Measurements from ENCODE around the gene RASGEF1C.
"Not testable (repeated sequence)": the region's sequence is repeated elsewhere in the genome, so short reads cannot be mapped to it uniquely, and the experiment has no call there.

Gene RASGEF1C

GRCh38 chr5:180096616-180097015 is 112.4 kb downstream of the RASGEF1C start:
- DNase-seq (ENCODE audit: low read depth): no peak
- H3K4me3 ChIP-seq (ENCODE audit: low read depth, low read length): no peak overlapping the region

DNA sequence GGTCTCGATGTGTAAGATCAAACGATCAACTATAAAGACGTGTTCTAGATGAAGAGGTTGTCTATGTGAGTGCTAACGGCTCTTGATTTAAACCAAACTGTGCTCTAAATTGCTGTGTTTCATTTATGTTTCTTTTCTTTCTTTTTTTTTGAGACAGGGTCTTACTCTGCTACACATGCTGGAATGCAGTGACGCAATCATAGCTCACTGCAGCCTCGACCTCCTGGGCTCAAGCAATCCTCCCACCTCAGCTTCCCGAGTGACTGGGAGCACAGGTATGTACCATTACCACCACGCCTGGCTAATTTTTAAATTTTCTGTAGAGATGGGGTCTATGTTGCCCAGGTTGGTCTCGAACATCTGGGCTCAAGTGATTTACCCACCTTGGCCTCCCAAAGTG is 113.5 kb downstream of the RASGEF1C start:
- no peak for DNase-seq (ENCODE audit: low read depth)
- H3K4me3 ChIP-seq (ENCODE audit: low read depth, low read length): no peak overlapping the region

DNA sequence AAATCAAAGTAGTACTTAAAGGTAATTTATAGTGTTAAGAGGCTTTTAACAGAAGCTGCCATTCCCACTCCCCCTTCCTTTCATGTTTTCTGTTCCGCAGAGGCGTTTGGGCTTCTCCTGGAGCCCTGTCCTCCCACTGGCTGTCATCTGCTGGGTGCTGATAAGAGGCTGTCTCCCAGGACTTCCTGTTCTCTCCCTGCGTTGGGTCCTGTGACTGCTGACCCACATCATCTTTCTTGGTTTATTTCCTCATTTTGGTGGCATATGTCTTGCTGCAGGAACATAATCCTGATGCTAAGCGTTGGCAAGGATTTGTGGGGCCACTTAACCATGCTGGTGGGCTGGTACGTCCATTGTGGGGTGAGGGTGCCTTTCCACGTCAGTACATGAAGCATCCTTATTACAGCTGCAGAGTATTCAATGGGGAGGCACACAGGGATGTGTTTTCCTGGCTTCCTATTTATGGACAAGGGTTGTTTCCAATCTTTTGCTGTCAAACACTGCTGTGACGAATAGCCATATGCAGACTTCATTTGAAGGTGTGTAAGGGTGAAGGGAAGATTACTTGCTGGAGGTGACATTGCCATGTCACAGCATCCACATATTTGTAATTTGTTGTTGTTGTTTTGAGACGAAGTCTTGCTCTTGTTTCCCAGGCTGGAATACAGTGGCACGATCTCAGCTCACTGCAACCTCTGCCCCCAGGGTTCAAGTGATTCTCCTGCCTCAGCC is 115.2 kb downstream of the RASGEF1C start:
- no peak for DNase-seq (ENCODE audit: low read depth)
- no peak overlapping the region for H3K4me3 ChIP-seq (ENCODE audit: low read depth, low read length)

- DNase-seq (ENCODE audit: low read depth): no peak
- no peak overlapping the region for H3K4me3 ChIP-seq (ENCODE audit: low read depth, low read length)
Measured at GRCh38 chr5:180093241-180093640, 115.8 kb downstream of the RASGEF1C start.

DNA sequence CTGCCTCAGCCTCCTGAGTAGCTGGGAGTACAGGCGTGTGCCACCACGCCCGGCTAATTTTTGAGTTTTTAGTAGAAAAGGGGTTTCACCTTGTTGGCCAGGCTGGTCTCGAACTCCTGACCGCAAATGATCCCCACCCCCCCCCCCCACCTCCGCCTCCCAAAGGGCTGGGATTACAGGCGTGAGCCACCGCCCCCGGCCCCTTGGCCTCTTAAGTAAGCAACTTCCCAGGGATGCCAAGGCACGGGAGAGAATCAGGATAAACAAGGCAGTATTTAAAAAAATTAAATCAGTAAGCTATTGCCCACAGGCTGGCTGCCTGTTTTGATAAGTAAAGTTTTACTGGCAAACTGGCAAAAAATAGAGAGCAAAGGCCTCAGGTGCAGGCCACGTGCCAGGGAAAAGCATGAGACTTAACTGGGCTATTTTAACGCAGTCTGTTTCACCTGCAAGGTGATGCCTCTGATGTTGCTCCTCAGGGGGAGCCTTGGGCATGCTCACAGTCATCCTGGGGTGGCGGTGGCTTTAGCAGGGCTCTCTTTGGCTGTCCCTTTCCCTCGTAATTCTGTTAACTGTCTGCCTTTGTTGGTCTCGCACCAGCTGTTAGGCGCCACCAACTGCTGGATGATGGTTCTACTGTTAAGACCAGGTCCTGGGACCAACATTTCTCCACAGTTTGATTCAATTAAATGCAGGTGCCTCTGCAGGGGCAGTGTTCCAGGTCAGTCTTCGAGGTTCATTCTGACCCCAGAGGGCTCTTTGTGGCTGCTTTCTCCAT is 118.1 kb downstream of the RASGEF1C start:
- no peak for DNase-seq (ENCODE audit: low read depth)
- peak overlapping the region; percentile 58 for H3K4me3 ChIP-seq (ENCODE audit: low read depth, low read length)

DNA sequence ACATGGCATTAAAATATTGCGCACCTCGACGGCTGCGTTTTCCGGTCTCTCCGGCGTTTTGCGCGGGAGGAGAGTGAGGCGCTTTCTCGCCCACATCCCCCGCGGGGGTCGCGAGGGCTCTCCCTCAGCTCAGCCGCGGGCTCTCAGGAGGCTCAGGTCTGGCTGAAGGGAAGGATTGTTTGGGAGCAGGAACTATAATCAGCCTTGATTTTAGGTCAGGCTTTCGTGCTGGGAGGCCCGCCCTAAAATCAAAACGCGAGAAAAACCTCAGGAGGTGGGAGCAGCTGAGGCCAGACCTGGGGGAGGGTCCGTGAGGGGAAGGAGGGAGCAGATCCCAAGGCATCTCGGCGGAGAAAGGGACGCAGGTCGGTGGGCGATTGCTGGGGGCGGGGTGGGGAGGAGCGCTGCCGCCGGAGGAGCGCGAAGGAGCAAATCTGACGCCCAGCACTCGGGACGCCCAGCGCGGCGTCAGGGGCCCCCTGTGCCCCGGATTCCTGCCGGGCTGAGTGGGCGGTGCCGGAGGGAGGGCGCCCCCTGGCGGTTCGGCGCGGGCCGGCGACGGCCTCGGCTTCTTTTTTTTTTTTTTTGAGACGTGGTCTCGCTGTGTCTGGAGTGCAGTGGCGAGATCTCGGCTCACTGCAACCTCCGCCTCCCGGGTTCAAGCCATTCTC is 118.8 kb downstream of the RASGEF1C start:
- peak overlapping the region; percentile 58 for H3K4me3 ChIP-seq (ENCODE audit: low read depth, low read length)
- peak; percentile 23 for DNase-seq (ENCODE audit: low read depth)

DNA sequence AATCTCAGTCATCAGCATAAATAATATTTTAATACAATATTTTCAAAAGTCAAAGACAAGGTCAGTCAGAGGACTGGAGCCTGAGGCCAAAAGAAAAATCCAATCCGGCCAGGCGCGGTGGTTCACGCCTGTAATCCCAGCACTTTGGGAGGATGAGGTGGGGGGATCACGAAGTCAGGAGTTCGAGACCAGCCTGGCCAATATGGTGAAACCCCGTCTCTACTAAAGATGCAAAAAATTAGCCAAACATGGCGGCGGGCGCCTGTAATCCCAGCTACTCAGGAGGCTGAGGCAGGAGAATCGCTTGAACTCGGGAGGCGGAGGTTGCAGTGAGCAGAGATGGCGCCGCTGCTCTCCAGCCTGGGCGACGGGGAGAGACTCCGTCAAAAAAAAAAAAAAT is 119.4 kb downstream of the RASGEF1C start:
- DNase-seq (ENCODE audit: low read depth): not testable (repeated sequence)
- peak overlapping the region; percentile 58 for H3K4me3 ChIP-seq (ENCODE audit: low read depth, low read length)

GRCh38 chr5:180088561-180088960 is 120.5 kb downstream of the RASGEF1C start:
- DNase-seq (ENCODE audit: low read depth): no peak
- H3K4me3 ChIP-seq (ENCODE audit: low read depth, low read length): no peak overlapping the region

- no peak overlapping the region for H3K4me3 ChIP-seq (ENCODE audit: low read depth, low read length)
- DNase-seq (ENCODE audit: low read depth): no peak
Measured at GRCh38 chr5:180086816-180087399, 122.1 kb downstream of the RASGEF1C start.

DNA sequence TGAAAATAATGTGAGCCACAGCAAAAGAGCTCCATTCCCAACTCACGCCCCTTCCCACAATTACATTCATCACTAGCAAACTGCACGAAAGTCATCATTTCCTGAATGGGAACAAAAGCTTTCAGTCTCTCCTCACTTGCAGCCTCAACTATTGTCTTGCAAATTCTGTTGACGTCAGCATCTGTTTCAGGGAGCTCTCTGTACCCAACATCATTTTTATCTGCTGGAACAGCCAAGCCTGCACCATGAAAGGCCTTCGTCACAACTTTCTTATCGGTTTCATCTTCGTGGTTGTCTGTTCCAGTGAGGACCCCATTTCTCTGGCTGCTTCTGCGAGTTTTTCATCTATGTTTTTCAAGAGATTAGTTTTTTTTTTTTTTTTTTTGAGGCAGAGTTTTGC is 123.2 kb downstream of the RASGEF1C start:
- no peak for DNase-seq (ENCODE audit: low read depth)

DNA sequence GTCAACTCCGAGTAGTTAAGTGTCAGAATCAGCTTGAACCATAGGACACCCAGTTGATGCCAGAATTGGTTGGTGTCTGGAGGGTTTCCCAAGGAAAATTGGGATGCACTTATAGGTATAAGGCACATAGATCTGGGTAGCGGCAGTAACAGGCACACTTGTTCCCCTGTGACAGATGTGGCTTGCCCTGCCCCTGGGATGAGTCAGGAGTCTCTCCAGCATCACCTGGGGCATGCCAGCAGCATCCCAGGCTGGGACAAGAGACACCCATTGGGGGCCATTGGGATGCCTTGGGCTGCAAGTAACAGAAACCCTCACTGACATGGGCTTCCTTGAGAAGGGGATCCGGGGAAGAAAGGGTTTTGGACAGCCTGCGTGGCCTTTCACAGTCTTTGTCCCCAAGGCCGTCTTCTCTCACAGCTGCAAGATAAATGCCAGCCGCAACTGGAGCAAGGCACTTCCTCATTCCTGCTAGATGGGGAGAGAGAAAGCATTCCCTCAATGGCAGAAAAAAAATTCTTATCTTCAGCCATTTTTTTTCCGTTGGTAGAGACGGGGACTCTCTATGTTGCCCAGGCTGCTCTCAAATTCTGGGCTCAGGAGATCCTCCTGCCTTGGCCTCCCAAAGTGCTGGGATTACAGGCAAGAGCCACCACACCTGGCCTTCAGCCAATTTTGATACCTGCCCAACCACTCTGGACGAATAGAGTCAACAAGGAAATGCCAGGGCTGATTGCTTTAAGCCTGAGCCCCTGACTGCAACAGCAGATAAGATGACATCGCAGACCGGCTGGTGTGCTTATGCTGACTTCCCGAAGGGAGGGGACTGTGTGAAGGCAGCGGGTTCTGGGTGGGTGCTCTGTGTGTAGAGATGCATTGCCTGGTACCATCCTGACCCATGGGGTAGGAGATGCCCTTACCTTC is 124.1 kb downstream of the RASGEF1C start:
- DNase-seq (ENCODE audit: low read depth): no peak

More for the DNA sequence above, 123.2 kb downstream of the RASGEF1C start:
- H3K4me3 ChIP-seq (ENCODE audit: low read depth, low read length): no peak overlapping the region

DNA sequence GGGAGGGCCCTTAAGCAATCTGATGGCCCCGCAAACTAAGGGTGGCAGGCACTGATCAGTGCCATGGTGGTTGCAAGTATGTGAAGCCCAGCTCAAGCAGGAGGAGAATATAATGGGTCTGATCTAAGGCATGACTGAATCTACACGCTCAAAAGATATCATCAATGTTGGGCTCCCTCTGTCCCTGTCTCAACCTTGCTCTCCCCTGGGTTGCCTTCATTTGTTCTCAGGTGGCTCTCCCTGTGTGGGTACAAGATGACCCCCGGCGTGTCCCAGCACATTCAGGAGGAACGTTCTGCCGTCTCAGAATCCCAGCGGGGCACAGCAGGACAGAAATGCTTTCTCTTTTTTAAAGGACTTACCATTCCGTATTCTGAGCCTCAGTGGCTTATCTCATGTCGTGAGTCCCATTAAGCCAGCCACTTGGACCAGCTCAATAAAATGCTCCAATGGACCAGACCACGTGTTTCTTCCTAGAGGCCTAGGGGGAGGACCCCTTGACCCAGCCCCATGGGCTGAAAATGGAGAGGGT is 125.4 kb downstream of the RASGEF1C start:
- no peak for DNase-seq (ENCODE audit: low read depth)
- H3K4me3 ChIP-seq (ENCODE audit: low read depth, low read length): no peak overlapping the region

More for the DNA sequence above, 124.1 kb downstream of the RASGEF1C start:
- H3K4me3 ChIP-seq (ENCODE audit: low read depth, low read length): no peak overlapping the region

DNA sequence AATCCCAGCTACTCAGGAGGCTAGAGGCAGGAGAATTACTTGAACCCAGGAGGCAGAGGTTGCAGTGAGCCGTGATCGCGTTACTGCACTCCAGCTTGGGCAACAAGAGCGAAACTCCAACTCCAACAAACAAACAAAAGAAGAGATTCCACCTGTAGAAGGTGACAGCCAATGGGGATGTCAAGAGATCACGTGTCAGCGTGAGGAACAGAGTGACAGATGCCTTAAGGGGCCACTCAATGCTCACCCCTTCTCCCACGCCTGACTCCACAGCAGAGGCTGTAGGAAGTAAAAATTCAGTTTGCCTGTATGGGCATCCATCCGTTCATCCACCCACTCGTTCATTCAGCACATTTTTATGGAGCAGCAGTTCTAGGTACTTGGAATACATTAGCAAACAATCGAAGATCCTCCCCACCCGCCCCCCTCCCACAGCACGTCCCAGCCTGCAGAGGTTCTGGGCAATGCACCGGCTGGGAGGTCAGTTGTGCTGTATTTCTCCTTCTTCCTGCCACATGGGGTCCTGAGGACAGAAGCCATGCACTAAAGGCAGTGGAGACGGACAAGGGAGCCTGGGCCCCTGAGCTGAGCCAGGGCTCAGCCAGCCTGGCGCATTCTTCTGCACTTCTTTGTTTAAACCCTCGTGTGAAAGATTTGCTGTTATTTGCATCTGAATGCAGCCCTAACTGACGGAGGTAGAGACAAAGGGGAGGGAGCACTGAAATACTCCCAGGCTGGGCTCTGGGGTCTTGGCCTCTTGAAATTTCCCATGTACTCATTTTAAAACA is 126.2 kb downstream of the RASGEF1C start:
- H3K4me3 ChIP-seq (ENCODE audit: low read depth, low read length): no peak overlapping the region
- no peak for DNase-seq (ENCODE audit: low read depth)

DNA sequence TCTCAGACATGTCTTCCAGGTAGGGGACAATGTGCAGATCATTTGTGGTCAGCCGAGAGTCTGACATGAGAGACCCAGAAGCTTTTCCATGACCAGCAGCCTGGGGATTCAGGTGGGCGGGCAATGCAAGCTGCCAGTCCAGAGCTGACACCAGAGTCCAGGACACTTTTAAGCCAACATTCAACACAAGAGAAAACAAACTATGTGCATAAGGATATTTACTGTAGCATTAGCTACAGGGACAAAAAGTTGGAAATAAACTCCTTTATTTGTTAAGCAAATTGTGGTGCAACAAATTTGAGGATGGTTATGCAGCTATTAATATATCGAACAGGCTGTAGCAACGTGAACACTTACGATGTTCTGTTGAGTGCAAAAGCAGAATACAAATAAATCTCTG is 127.5 kb downstream of the RASGEF1C start:
- no peak for DNase-seq (ENCODE audit: low read depth)
- H3K4me3 ChIP-seq (ENCODE audit: low read depth, low read length): no peak overlapping the region

DNA sequence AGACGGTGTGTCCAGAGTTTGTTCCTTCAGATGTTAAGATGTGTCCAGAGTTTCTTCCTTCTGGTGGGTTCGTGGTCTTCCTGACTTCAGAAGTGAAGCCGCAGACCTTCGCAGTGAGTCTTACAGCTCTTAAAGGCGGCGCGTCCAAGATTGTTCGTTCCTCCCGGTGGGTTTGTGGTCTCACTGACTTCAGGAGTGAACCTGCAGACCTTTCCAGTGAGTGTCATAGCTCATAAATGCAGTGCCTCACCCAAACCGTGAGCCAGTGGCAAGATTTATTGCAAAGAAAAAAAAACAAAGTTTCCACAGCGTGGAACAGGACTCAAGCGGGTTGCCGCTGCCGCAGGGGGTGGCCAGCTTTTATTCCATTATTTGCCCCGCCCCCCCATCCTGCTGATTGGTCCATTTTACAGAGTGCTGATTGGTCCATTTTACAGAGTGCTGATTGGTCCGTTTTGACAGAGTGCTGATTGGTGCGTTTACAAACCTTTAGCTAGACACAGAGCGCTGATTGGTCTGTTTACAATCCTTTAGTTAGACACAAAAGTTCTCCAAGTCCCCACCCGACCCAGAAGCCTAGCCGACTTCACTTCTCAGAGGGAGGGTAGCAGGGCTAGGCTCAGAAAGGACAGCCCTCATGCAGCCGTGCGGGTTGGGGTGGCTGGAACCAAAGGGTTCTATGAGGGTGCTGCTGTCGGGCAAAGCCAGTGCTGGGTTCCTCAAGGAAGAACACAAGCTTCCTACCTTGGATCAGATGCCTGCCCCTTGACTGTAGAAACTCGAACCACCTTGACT is 128.3 kb downstream of the RASGEF1C start:
- DNase-seq (ENCODE audit: low read depth): no peak
- H3K4me3 ChIP-seq (ENCODE audit: low read depth, low read length): no peak overlapping the region

- DNase-seq (ENCODE audit: low read depth): no peak
- H3K4me3 ChIP-seq (ENCODE audit: low read depth, low read length): no peak overlapping the region
Measured at GRCh38 chr5:180079702-180080466, 129.1 kb downstream of the RASGEF1C start.

GRCh38 chr5:180078348-180078747 is 130.7 kb downstream of the RASGEF1C start:
- DNase-seq (ENCODE audit: low read depth): no peak
- no peak overlapping the region for H3K4me3 ChIP-seq (ENCODE audit: low read depth, low read length)
